Suprapubic skin (tissue), 4 donors: ENCODE results near the gene MARCHF5.

Experiments used
- CTCF ChIP-seq, 2 donors: fragments of 200-600 bp in 1 of 2; fragments of 450-650 bp in 1 of 2; sonication (generic) in 1 of 2; IDR thresholded peaks; one replicate each; pipeline ENCODE4 v1.5.1; 2016 to 2019; ENCODE audit warnings: antibody characterized with exemption in 2 of 2, mild to moderate bottlenecking in 1 of 2, moderate library complexity in 1 of 2
- POLR2A ChIP-seq, 2 donors: fragments of 450-650 bp; IDR thresholded peaks; one replicate each; pipeline ENCODE4 v1.6.1; 2017; ENCODE audit warnings: antibody characterized with exemption in 2 of 2, mild to moderate bottlenecking in 2 of 2, moderate library complexity in 2 of 2
- POLR2AphosphoS5 ChIP-seq, 3 donors: sonication (generic); formaldehyde crosslinking; IDR thresholded peaks; one replicate each; pipeline ENCODE4 v1.6.1; 2017; ENCODE audit warnings: antibody characterized with exemption in 3 of 3

- TF ChIP-seq CTCF (IDR thresholded peaks at IDR 0.05) (no peak), POLR2AphosphoS5 (IDR thresholded peaks at IDR 0.05) (no peak), POLR2A (IDR thresholded peaks at IDR 0.05) (no peak)
These were observed 87.0 kb downstream of the MARCHF5 start for GRCh38 chr10:92377962-92378361.
